ENCODE measurements around the gene CD83.

The CD83 gene

DNA sequence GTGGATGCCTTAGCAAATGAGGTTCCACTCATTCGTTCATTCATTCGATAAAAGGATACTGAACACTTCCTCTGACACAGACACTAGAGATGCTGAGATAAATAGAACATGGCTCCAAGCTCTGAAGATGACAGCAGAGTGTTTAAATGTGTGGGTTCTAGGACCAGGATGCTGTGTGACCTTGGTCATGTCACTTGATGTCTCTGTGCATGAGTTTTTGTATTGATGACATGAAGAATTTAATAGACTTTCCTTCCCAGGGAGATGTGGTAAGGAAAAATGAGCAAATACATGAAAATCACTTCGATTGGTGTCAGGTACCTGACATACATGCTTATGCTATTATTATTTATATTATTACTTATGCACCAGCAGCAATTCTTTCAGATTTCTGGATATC lies 34.3 kb upstream of the CD83 start:
- no peak for TF ChIP-seq POLR2A (IDR thresholded peaks at IDR 0.05; ENCODE audit: low read depth, low read length)
- no peak for FAIRE-seq
- DNase-seq (ENCODE audit: insufficient read length, low spot score), result no peak

DNA sequence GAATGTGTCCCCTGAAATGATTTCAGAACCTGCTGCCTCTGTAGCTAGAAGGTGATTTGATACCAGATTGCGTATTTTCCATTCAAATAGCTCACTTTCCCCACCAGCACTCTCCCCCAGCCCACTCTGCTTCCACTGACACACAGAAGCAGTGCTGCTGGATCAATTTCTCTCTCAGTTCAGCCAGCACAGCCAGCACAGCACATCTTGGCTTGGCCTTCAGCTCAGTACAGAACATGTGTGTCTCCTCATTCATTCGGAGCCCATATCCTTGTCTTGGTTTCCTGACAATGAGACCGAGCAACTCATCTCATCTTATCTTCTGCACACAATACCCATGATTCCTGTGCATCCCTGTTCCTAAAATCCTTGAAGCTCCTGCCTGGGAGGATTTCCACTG lies 33.8 kb upstream of the CD83 start:
- FAIRE-seq (no peak), DNase-seq (ENCODE audit: insufficient read length, low spot score) (no peak)
- no peak for TF ChIP-seq POLR2A (IDR thresholded peaks at IDR 0.05; ENCODE audit: low read depth, low read length)

DNA sequence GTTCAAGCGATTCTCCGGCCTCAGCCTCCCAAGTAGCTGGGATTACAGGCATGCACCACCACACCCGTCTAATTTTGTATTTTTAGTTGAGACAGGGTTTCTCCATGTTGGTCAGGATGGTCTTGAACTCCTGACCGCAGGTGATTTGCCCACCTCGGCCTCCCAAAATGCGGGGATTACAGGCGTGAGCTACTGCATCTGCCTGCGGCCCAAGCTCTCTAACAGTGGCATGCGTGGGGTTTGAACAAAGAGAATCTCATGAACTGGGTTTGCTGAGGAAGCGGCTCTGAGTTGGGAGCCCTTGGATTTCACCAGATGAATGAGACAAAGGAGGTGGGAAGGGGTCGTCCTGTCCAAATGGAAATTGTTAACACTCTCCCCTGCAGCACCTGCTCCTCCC lies 33.2 kb upstream of the CD83 start:
- DNase-seq (ENCODE audit: insufficient read length, low spot score) (no peak), FAIRE-seq (no peak)
- TF ChIP-seq POLR2A (IDR thresholded peaks at IDR 0.05; ENCODE audit: low read depth, low read length), result no peak

DNA sequence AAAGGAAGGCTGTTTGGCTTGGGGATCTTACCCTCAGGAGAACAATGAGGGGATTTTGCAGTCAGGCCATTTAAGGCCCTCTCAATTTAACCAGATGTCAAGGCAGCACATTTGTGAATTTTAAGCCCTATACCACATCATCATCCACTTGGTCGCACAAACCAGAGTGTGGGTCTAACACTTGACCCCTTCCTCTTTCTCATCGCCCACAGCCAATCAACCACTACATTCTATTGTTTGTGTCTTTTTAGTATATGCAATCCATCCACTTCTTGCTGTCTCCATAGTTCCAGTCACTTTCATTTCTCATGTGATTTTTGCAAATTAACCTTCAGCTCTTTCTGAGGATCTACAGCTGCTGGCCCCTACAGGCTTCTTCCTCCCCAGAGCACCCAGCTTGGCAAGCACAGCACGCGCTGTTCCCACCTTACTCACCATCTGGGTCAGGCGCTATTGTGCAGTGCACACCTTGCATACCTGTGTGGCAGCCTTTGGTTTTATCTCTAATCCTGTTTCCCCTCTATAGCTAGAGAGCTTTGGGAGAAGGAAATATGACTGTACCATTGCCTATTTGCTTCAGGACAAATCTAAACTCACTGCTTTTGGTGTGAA lies 32.3 kb upstream of the CD83 start:
- TF ChIP-seq POLR2A (IDR thresholded peaks at IDR 0.05; ENCODE audit: low read depth, low read length), result no peak
- FAIRE-seq, result no peak
- DNase-seq (ENCODE audit: insufficient read length, low spot score), result no peak

DNA sequence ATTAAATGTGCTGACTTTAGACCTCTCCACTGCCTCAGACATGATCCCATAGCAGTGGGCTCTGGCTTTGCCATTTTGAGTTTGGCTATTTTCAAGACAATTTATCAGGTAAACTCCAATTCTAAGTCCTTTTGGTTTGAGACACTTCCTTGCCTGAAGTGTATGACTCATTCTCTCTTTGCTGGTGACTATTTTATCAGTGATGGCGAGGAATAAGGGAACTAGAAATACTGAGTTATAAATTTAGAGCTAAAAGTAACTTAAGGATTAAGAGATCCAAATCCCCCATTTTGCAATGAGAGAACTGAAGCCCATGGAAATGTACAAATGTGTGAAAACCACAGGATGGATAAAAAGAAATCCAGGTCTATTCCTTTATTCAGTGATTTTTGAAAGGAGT lies 30.9 kb upstream of the CD83 start:
- no peak for FAIRE-seq
- no peak for TF ChIP-seq POLR2A (IDR thresholded peaks at IDR 0.05; ENCODE audit: low read depth, low read length)

GRCh38 chr6:14088600-14089192 lies 28.9 kb upstream of the CD83 start:
- DNase-seq (ENCODE audit: insufficient read length, low spot score), result no peak
- no peak for FAIRE-seq
- no peak for TF ChIP-seq POLR2A (IDR thresholded peaks at IDR 0.05; ENCODE audit: low read depth, low read length)

More for the DNA sequence above, 30.9 kb upstream of the CD83 start:
- DNase-seq (ENCODE audit: insufficient read length, low spot score), result no peak

DNA sequence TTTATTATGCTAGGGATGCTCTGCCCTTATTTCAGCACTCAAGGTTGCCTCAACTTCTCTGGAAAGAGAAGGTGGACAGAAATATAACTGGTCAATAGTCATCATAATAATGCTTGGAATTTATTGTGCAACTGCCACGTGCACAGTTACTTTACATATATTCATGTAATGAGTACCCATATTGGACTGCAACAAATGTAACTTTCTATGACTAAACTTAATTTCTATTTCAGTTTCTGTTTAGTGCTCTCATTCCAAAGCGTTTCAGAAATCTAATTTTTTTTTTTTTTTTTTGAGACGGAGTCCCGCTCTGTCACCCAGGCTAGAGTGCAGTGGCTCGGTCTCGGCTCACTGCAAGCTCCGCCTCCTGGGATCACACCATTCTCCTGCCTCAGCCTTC lies 28.3 kb upstream of the CD83 start:
- no peak for DNase-seq (ENCODE audit: insufficient read length, low spot score)
- no peak for TF ChIP-seq POLR2A (IDR thresholded peaks at IDR 0.05; ENCODE audit: low read depth, low read length)
- no peak for FAIRE-seq

GRCh38 chr6:14091339-14091978 lies 26.1 kb upstream of the CD83 start:
- no peak for TF ChIP-seq POLR2A (IDR thresholded peaks at IDR 0.05; ENCODE audit: low read depth, low read length)
- DNase-seq (ENCODE audit: insufficient read length, low spot score) (no peak), FAIRE-seq (no peak)

- no peak for DNase-seq (ENCODE audit: insufficient read length, low spot score)
- no peak for TF ChIP-seq POLR2A (IDR thresholded peaks at IDR 0.05; ENCODE audit: low read depth, low read length)
- no peak for FAIRE-seq
Observed at GRCh38 chr6:14092316-14092715, 25.3 kb upstream of the CD83 start.

- no peak for TF ChIP-seq POLR2A (IDR thresholded peaks at IDR 0.05; ENCODE audit: low read depth, low read length)
- FAIRE-seq (no peak), DNase-seq (ENCODE audit: insufficient read length, low spot score) (no peak)
Observed at GRCh38 chr6:14092838-14093789, 24.5 kb upstream of the CD83 start.

DNA sequence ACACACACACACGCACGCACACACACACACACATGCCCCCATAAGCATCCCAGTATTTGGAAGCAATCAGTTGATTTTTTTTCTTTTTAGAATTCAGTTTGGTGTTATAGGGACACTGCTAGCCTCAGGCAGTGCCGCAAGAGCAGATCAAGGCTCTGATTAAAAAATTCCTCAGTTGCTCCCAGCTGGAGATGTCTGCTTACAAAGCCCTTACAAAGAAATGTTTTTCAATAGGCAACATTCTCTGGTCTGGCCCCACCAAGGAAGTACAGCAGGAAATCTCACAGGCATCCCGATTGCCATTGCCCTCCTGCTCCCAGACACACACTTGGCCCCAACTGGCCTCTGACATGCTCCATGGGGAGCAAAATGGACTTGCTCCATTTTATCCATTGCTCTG lies 22.9 kb upstream of the CD83 start:
- no peak for TF ChIP-seq POLR2A (IDR thresholded peaks at IDR 0.05; ENCODE audit: low read depth, low read length)
- FAIRE-seq, result no peak
- no peak for DNase-seq (ENCODE audit: insufficient read length, low spot score)

DNA sequence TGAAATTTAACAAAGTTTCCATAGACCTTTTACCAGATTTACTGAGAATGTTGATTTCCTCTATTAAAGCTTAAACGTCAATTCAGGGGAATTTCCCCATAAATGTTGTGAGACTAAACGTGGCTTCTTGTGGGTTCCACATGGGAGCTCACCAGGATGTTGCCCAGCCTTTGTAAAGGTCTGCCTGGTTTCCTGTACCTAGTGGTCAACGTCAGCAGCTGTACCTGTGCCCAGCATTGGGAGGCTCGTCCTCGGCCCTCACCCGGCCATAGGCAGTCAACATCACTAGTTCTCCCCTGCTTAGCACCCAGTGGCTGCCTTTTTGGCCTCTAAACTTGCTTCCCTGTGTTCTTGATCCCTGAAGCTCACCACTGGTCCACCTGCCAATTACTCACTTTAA lies 22.1 kb upstream of the CD83 start:
- no peak for FAIRE-seq
- DNase-seq (ENCODE audit: insufficient read length, low spot score), result no peak
- TF ChIP-seq POLR2A (IDR thresholded peaks at IDR 0.05; ENCODE audit: low read depth, low read length), result no peak

DNA sequence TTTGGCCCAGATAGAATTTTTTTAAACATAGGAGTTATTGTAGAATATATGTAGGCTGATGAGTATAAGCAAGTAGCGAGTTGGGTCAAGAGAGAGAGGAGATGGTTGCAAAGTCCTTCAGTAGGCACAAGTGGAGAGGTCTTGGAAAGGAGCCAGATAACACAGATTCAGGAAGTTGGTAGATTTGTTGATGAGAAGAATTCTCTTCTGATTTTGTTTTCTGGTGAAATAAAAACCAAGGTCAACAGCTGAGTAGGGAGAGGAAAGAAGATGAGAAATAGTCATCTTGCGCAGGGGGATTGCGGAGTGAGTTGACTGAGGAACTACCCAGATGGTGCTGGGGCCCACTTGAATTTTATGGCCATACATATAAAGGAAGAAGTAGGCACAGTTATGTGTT lies 17.4 kb upstream of the CD83 start:
- TF ChIP-seq POLR2A (IDR thresholded peaks at IDR 0.05; ENCODE audit: low read depth, low read length), result no peak
- FAIRE-seq (no peak), DNase-seq (ENCODE audit: insufficient read length, low spot score) (no peak)

GRCh38 chr6:14100966-14101365 lies 16.6 kb upstream of the CD83 start:
- no peak for DNase-seq (ENCODE audit: insufficient read length, low spot score)

More at GRCh38 chr6:14100966-14101365, 16.6 kb upstream of the CD83 start:
- TF ChIP-seq POLR2A (IDR thresholded peaks at IDR 0.05; ENCODE audit: low read depth, low read length), result no peak
- FAIRE-seq, result no peak
